Common myeloid progenitor, CD34-positive (primary cell): ENCODE results near the gene ELMOD2.
A peak's percentile ranks its signal among the peaks of the same experiment; 100 is the strongest.

Experiments used
- CTCF ChIA-PET: fragments of 350-600 bp; sonication (Branson Sonifier 250); formaldehyde crosslinking; loops from one replicate; lab custom pipeline; 2021; ENCODE audit warnings: antibody characterized with exemption; lab: Charles Lee
- POLR2A ChIA-PET: fragments of 350-600 bp; sonication (Branson Sonifier 250); formaldehyde crosslinking; loops from one replicate; lab custom pipeline; 2021; ENCODE audit warnings: antibody characterized with exemption; lab: Charles Lee
- DNase-seq, 3 donors: peaks; one replicate each; pipeline versions ENCODE4 v3.0.0 to v3.0.0-alpha.2; 2013
- H3K27ac ChIP-seq, 2 experiments: 1 replicate in 1 of 2; 2 replicates in 1 of 2; pipeline ENCODE4 v1.7.0; 2013; ENCODE audit warnings: inconsistent platforms in 2 of 2, low read length in 2 of 2, mild to moderate bottlenecking in 2 of 2, low read depth in 1 of 2, moderate library complexity in 1 of 2; ENCODE audit not compliant: severe bottlenecking in 2 of 2, insufficient read depth in 1 of 2, poor library complexity in 1 of 2
- H3K27me3 ChIP-seq, 5 experiments: replicated peaks in 2 of 5; 1 replicate in 3 of 5; 2 replicates in 2 of 5; pipeline versions ENCODE4 v1.6.1 to v1.7.0; 2013; ENCODE audit warnings: low read length in 4 of 5, mild to moderate bottlenecking in 2 of 5, moderate library complexity in 2 of 5, inconsistent platforms in 1 of 5; ENCODE audit not compliant: insufficient read depth in 5 of 5, control insufficient read depth in 4 of 5
- H3K36me3 ChIP-seq, 4 experiments: 1 replicate in 2 of 4; 2 replicates in 2 of 4; pipeline versions ENCODE4 v1.6.1 to v1.7.0; 2013; ENCODE audit warnings: low read length in 3 of 4, control low read depth in 1 of 4, mild to moderate bottlenecking in 1 of 4; ENCODE audit not compliant: control insufficient read depth in 4 of 4, insufficient read depth in 4 of 4
- H3K4me1 ChIP-seq, 4 experiments: 1 replicate in 3 of 4; 2 replicates in 1 of 4; pipeline versions ENCODE4 v1.6.1 to v1.7.1; 2013; ENCODE audit warnings: low read length in 3 of 4, mild to moderate bottlenecking in 3 of 4, control low read depth in 1 of 4, inconsistent platforms in 1 of 4, moderate library complexity in 1 of 4; ENCODE audit not compliant: control insufficient read depth in 4 of 4, insufficient read depth in 4 of 4; ENCODE audit errors: control extremely low read depth in 1 of 4
- H3K4me3 ChIP-seq, 7 experiments: 1 replicate in 4 of 7; 2 replicates in 3 of 7; pipeline versions ENCODE4 v1.5.1 to v1.7.0; 2013; ENCODE audit warnings: mild to moderate bottlenecking in 7 of 7, low read length in 6 of 7, moderate library complexity in 6 of 7, inconsistent platforms in 2 of 7, low read depth in 2 of 7, control low read depth in 1 of 7; ENCODE audit not compliant: insufficient read depth in 4 of 7, control insufficient read depth in 1 of 7; ENCODE audit errors: extremely low read depth in 1 of 7
- H3K9me3 ChIP-seq, 5 experiments: 1 replicate in 4 of 5; 2 replicates in 1 of 5; pipeline versions ENCODE4 v1.6.1 to v1.7.1; 2013; ENCODE audit warnings: low read length in 4 of 5, mild to moderate bottlenecking in 2 of 5, inconsistent platforms in 1 of 5, low read depth in 1 of 5, moderate library complexity in 1 of 5; ENCODE audit not compliant: control insufficient read depth in 4 of 5, insufficient read depth in 2 of 5; ENCODE audit errors: control extremely low read depth in 1 of 5
- WGBS: methylation state at CpG from one replicate; pipeline ENCODE4 v1.1.5; 2013; ENCODE audit not compliant: insufficient coverage; 5-methylcytosine and 5-hydroxymethylcytosine counted together

The ELMOD2 gene

DNA sequence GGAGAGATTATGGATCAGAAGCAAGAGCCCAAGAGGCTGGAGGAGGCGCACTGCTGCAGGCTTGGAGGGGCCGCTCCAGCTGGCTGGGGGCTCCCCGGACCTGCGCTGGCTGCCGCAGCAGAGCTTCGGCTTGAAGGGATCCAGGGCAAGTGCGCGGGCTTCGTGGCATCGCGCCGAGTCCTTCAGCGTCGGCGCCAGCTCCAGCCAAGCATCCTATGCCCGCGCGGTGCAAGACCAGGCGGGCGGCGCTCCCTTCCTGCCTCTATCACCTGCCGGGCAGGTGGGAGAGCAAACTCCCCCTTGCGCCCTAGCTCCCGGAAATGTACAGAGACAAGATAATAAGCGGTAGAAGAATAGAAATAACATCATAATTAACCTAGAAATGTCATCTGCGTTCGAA is 55.3 kb downstream of the ELMOD2 start:
- H3K4me1 ChIP-seq = peaks cover 0 to 3% (median under 1%) of the 10 kb centered on the region in 4 experiments
- H3K4me3 ChIP-seq = no peak overlapping the region
- H3K9me3 ChIP-seq = no peaks in the 10 kb centered on the region
- peak in 1 of 3 donors; percentile 15 for DNase-seq
- peaks cover 7 to 46% (median 22%) of the 10 kb centered on the region in 5 experiments for H3K27me3 ChIP-seq
- CTCF ChIA-PET = no interaction called here
- H3K36me3 ChIP-seq = no peaks in the 10 kb centered on the region
- 12% methylated on average over 20 of the region's 27 CpGs for WGBS
- POLR2A ChIA-PET = no interaction called here
- no peak overlapping the region for H3K27ac ChIP-seq

DNA sequence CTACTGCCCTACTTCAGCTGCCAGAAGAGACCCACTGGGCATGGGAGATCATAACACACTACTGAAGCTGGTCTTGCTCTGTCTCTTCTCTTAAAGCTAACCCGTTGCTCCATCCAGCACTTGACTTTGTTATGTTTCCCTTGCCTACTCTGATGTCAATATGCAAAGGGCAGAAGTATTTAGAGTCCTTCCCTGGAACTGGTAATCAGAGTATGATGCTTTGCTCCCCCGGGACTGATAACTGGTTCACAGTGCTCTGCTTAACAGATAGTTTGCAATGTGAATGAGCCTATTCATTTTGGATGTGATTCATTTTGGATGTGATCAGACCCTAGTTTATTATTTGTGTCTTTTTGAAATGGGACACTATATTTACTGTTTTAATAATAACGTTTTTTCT is 57.1 kb downstream of the ELMOD2 start:
- H3K36me3 ChIP-seq = no peaks in the 10 kb centered on the region
- peaks cover 7 to 45% (median 22%) of the 10 kb centered on the region in 5 experiments for H3K27me3 ChIP-seq
- CTCF ChIA-PET = interaction anchor here (0.7 kb wide), 1 partner anchor 66 kb away, joined by 3 read pairs; no protein-coding TSS in a partner anchor
- 100% methylated on average over 2 of the region's 3 CpGs for WGBS
- no peak for DNase-seq
- peaks cover 0 to 3% (median under 1%) of the 10 kb centered on the region in 4 experiments for H3K4me1 ChIP-seq
- no peaks in the 10 kb centered on the region for H3K9me3 ChIP-seq
- POLR2A ChIA-PET = no interaction called here
- H3K27ac ChIP-seq = no peak overlapping the region
- no peak overlapping the region for H3K4me3 ChIP-seq

DNA sequence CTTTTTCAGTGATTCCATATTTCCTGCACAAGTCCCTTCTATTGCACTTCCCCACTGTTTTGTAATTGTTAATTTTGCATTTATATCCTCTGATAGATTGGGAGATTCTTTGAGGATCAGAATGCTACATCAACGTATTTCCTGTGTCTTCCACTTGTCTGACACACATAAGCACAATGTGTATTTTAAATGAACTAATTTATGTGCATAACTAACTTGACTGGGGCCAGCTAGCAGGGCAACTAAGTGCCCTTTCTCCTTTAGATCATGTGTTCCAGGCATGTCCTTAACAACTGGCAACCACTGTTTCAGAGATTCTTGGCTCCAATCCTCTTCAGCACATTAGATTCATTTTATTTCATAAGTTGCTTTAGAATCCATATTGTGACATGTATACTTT is 60.5 kb downstream of the ELMOD2 start:
- Histone ChIP-seq H3K4me3 (no peak overlapping the region), H3K4me1 (no peaks in the 10 kb centered on the region), H3K36me3 (no peaks in the 10 kb centered on the region), H3K27me3 (peaks cover 7 to 17% (median 8%) of the 10 kb centered on the region in 5 experiments), H3K27ac (no peak overlapping the region), H3K9me3 (no peaks in the 10 kb centered on the region)
- CTCF ChIA-PET = interaction anchor here (1.1 to 1.8 kb wide), 3 partner anchors 11 to 43 kb away, joined by 3 to 5 read pairs (median 3); no protein-coding TSS in a partner anchor
- no CpG with 5 or more reads among the region's 1 CpG for WGBS
- DNase-seq = no peak
- POLR2A ChIA-PET = no interaction called here

GRCh38 chr4:140595065-140595464 is 71.1 kb downstream of the ELMOD2 start:
- Histone ChIP-seq H3K36me3 (no peaks in the 10 kb centered on the region), H3K9me3 (peaks cover 0 to 2% (median 0%) of the 10 kb centered on the region in 5 experiments), H3K4me1 (no peaks in the 10 kb centered on the region), H3K27ac (no peak overlapping the region), H3K4me3 (no peak overlapping the region), H3K27me3 (no peaks in the 10 kb centered on the region)
- POLR2A ChIA-PET = no interaction called here
- WGBS = no CpG with 5 or more reads among the region's 1 CpG
- DNase-seq = peak; percentile 7 to 43 (median 41)
- CTCF ChIA-PET = interaction anchor here (0.6 to 1.0 kb wide), 3 partner anchors 10 to 15 kb away, joined by 3 to 5 read pairs (median 3); no protein-coding TSS in a partner anchor

- 99% methylated on average over 8 of the region's 8 CpGs for WGBS
- CTCF ChIA-PET = interaction anchor here (1.3 to 2.6 kb wide), 3 partner anchors 8 to 17 kb away, joined by 4 to 7 read pairs (median 5); no protein-coding TSS in a partner anchor
- Histone ChIP-seq H3K4me1 (no peaks in the 10 kb centered on the region), H3K4me3 (no peak overlapping the region), H3K27ac (no peak overlapping the region), H3K27me3 (no peaks in the 10 kb centered on the region), H3K9me3 (no peaks in the 10 kb centered on the region), H3K36me3 (no peaks in the 10 kb centered on the region)
- no peak for DNase-seq
- POLR2A ChIA-PET = no interaction called here
Observed at GRCh38 chr4:140600408-140600807, 76.4 kb downstream of the ELMOD2 start.

- H3K9me3 ChIP-seq = no peaks in the 10 kb centered on the region
- ChIA-PET POLR2A (no interaction called here), CTCF (interaction anchor here (0.8 to 1.6 kb wide), 2 partner anchors 16 to 243 kb away, joined by 3 to 7 read pairs; no protein-coding TSS in a partner anchor)
- no peaks in the 10 kb centered on the region for H3K4me1 ChIP-seq
- no peak overlapping the region for H3K4me3 ChIP-seq
- H3K27ac ChIP-seq = no peak overlapping the region
- no peaks in the 10 kb centered on the region for H3K36me3 ChIP-seq
- H3K27me3 ChIP-seq = no peaks in the 10 kb centered on the region
- 86% methylated on average over 2 of the region's 2 CpGs for WGBS
- DNase-seq = no peak
Observed at GRCh38 chr4:140602714-140603113, 78.7 kb downstream of the ELMOD2 start.

GRCh38 chr4:140603286-140603685 is 79.3 kb downstream of the ELMOD2 start:
- no peaks in the 10 kb centered on the region for H3K27me3 ChIP-seq
- no peaks in the 10 kb centered on the region for H3K36me3 ChIP-seq
- H3K4me1 ChIP-seq = no peaks in the 10 kb centered on the region
- no peaks in the 10 kb centered on the region for H3K9me3 ChIP-seq
- CTCF ChIA-PET = interaction anchor here (0.8 to 1.6 kb wide), 3 partner anchors 14 to 243 kb away, joined by 3 to 7 read pairs (median 4); no protein-coding TSS in a partner anchor
- WGBS = 100% methylated on average over 2 of the region's 2 CpGs
- DNase-seq = no peak
- no peak overlapping the region for H3K4me3 ChIP-seq
- POLR2A ChIA-PET = no interaction called here
- H3K27ac ChIP-seq = no peak overlapping the region
